ENCODE measurements around the gene SENP2.
"Not testable (repeated sequence)": the region's sequence is repeated elsewhere in the genome, so short reads cannot be mapped to it uniquely, and the experiment has no call there.

The SENP2 gene

DNA sequence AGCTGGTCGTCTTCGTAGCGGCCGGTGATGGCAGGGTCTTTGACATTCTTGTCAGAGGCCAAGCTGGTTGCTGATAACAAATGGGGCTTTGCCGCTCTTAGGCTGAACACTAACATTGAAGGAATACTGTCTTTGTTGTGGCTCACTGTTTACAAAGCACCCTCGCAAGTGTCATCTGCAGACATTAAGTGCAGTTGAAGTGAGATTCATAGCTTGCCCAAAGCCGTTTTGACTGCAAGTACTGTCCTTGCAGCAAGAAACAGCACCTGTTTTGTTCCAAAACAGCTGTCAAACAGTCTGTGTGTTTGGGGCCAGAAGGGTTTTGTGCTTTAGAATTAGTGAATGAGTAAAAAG is 568 bp downstream of the SENP2 start:
- no peak for DNase-seq (ENCODE audit: low spot score)

DNA sequence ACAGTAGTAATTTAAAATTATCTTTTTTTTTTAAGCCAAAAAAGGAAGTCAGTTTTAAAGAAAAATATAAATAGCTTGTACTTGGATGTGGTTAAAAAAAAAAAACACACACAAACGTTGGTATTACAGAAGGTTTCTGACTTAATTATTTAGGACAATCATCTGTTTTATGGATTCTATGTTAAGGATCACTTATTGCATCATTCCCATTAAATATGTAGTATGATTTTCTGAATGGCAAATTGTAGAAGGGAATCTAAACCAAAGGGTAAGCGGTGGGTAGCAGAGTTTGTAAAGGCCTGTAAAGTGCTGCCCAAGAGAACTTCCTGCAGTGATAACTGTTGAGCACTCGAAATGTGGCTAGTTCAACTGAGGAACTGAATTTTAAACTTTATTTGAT is 8.0 kb downstream of the SENP2 start:
- no peak for DNase-seq (ENCODE audit: low spot score)

DNA sequence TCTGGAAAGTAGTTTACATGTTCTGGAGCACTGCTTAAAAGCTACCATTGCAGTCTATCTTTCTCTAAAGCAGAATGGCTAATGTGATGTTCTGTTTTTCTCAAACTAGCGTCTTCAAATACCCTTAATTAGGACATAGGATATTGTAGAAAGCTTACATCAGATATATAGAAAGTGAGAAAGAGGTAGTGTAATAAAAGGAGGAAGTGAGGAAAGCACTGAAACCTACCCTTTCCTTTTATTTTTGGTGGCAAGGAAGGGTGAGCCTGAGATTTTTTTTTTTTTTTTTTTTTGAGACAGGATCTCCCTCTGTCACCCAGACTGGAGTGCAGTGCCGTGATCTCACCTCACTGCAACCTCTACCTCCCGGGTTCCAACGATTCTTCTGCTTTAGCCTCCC is 9.4 kb downstream of the SENP2 start:
- DNase-seq (ENCODE audit: low spot score): no peak

DNA sequence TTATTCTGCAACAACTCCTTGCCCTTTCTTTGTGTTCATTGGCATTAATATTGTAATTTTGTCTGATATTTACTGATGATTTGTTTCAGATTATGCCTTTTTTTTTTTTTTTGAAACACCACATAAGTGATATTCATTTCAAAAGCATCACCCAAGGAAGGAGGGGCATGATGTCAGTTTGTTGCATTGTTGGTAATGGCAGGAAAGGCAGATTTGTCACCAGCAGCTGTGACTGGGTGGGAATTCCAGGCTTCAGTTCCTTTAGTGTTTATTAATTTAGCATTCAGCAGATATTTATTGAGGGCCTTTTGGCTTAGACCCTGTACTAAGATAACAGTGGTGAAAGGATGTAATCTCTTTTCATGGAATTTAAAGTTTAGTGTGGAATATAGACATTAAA is 19.5 kb downstream of the SENP2 start:
- DNase-seq (ENCODE audit: low spot score): no peak

DNA sequence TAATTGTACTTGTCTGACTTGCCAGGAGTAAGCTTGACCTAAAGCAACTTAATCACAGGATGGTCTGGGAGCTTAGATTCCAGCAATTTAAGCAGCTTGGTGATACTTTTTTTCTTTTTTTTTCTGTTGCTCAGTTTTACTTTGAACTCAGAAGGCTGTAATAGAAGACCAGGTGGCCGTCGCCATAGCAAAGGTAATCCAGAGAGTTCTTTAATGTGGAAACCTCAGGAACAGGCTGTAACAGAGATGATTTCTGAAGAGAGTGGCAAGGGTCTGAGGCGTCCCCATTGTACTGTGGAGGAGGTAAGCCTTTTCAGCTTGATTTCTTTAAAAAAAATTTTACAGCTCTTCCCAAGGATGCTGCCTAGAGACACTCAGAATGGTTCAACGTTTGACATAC is 20.1 kb downstream of the SENP2 start:
- no peak for DNase-seq (ENCODE audit: low spot score)

DNA sequence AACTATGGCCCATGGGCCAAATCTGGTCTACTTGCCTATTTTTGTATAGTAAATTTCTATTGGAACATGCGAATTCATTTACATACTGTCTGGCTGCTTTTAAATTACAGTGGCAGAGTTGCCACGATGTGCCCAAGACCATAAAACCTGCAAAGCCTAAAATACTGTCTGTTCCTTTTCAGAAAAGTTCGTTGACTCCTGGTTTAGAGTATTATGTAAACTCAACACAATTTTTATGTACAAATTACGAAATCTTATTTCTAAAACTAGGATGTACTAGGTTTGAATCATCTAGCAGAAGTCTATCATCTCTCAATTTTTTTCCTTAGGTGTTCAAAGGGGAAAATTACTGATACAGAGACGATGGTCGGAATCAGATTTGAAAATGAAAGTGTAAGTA is 26.9 kb downstream of the SENP2 start:
- DNase-seq (ENCODE audit: low spot score): no peak

DNA sequence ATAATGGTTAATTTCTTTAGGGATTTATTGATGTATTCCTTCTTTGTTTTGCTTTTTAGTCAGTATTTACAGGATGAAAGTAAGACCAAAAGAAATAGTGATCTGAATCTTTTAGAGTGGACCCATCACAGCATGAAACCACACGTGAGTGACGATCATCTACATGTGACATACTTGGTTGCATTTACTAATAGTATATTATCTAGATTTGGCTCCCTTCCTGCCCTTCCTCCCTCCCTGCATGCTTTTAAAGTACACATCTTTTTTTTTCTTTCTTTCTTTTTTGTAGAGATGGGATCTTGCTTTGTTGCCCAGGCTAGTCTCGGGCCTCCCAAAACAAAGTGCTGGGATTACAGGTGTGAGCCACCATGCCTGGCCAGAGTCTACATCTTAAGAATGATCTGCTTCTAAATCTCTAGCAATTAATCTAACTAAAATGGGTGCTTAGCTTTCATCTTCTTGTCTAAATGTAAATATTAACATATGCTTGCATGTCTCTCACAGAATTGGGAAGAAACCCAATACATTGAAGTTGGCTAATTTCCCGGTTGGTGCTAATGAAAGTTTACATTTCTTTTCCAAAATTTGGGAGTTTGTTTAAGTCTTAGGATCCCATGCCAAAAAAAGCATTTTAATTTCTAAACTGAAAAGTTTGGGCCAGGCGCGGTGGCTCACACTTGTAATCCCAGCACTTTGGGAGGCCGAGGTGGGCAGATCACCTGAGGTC is 38.0 kb downstream of the SENP2 start:
- DNase-seq (ENCODE audit: low spot score): no peak

DNA sequence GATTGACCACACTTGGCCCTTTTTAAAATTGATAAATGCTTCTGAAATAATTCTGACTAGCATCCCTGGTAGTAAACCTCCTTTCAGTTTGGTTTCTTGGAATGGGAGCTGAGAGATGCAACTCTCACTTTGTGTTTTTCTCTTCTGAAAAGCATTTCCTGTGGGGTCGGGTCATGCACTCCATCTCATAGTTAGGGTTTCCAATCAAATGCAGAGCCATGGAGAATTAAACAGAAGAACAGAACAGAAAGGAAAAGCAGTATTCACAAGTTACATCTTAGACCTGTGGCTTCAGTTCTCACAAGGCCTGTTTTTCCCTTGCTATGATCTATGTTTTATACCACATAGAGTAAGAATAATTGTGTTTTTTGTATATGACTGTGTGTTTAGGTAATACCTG is 39.7 kb downstream of the SENP2 start:
- no peak for DNase-seq (ENCODE audit: low spot score)

DNA sequence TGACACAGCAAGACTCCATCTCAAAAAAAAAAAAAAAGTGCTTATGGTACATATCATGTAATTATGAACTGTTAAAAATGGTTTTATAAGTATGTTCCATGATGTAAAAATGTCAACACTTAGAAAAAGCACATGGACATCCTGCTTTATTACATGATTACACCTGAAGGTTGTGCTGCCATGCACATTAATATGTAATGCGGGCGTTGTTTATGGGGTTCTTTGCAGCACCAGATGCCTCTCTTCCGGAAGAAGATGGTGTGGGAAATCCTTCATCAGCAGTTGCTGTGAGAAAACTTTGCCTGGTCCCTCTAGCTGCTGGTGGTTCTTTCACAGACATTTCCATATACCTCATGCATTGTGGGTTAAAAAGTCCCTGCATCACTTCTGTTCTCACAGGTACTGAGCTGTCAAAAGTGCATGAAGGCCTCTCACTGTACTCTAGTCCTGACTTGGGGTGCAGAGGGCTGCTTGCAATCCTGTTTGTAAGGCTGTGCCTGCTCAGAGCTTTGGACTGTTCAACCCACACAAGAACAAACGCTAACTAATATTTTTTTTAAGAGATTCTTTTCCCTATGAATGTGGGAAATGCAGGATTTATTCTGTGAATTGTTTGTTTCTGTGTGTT is 43.6 kb downstream of the SENP2 start:
- no peak for DNase-seq (ENCODE audit: low spot score)

DNA sequence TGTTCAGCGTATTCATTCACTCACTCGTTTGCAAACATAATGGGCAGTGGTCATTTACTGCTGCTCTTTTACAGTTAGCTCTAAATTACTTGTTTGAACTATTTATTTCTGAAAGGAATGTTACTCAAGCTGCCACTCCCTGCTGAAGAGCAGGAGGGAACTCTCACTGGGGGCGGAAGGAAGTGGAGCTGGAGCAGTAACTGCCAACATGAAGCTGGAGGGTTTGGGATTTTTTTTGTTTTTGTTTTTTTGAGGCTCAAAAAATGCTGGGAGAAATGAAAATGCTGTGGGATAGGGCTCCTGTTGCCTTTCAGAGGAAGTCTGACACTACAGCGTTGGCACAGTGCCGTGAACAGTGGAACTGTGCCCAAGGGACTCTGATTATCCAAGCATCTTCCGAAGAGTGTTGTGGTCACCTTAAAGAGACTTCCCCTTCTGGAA is 44.1 kb downstream of the SENP2 start:
- peak; percentile 31 for DNase-seq (ENCODE audit: low spot score)

DNA sequence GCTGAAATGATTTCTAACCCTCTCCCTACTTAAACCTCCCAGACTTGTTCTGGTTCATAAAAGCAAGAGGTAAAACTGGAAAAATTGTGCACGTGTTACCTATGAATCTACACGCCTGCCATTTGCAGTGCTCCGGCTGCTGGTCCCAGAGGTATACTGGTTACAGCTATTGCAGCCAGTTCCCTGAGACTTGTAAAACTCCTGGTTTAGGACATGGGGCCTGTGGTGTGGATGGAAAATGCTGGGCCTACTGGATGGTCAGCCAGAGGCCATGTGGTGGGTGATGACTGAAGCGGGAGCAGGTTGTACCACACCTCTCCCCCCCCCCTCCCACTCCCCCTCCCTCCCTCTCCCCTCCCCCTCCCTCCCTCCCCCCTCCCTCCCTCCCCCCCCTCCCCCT is 45.0 kb downstream of the SENP2 start:
- DNase-seq (ENCODE audit: low spot score): no peak

DNA sequence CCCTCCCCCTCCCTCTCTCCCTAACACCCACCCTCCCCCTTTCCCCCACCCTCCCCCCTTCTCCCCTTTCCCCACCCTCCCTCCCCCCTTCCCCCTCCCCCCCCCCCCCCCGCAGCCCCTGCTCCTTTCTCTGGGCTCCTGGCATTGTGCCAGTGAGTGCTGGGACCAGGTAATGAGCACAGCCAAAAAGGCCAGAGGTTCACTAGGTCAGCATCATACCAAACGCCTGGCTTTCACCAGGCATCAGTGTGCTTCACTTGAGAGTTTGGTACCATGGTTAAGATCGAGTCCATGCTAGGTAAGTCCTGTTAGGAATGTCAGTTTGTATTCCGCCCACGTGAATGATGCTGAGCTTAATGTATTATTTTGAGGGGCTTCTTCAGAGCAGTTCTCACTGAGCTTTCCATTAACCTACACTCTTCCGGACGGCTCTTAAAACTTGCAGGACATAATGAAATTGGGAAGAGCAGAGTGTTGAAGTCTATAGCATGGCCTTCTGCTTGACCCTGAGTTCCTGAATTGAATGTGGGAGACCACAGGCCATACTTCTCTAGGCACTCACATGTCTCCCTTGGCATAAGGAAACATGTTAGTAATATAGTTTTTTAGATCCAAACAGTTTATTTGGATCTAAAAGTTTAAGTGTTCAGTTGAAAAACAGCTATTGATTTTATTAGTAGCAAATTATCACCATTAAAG is 45.6 kb downstream of the SENP2 start:
- DNase-seq (ENCODE audit: low spot score): no peak

DNA sequence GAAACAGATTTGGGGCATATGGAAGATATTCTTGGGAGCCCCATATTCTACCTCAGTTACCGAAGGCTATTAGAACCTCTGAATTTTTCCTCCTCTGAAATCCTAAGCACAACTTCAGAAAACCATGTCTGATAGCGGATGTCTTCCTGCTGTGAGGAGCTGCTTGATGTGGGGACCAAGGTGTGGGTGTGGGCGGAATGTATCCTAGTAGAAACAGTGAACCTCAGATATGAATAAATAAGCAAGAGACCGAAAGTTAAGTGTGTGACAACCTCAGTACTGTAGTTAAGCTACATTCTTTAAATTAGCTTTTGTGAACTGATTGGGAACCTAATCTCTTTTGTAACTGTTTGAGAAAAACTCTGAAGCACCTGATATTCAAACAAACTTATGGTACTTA is 46.9 kb downstream of the SENP2 start:
- DNase-seq (ENCODE audit: low spot score): no peak

DNA sequence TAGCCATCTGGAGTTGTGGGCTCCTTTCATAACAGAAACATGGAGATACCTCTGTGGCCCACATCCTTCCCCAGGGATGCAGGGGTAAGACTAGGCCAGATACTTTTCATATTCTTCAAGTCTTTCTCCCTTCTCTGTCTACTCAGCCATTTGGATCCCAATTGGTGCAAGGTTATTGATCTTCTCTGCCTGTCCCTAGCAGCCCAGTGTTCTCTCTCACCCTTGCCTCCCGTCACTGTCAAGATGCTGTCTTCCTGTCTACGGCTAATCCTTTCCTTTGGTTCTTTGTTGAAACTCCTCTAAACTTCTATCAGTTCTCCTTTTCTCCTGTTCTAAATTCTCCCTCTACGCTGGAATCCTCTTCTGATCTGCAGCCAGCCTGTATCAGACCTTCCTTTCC is 51.3 kb downstream of the SENP2 start:
- no peak for DNase-seq (ENCODE audit: low spot score)

DNA sequence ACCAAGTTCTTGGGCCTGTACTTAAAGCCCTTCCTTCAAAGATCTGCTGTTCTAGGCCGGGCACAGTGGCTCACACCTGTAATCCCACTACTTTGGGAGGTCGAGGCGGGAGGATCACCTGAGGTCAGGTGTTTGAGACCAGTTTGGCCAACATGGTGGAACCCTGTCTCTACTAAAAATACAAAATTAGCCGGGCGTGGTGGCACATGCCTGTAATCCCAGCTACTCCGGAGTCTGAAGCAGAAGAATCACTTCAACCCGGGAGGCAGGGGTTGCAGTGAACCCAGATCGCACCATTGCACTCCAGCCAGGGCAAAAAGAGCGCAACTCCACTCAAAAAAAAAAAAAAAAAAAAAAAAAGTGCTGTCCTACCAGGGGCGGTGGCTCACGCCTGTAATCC is 52.6 kb downstream of the SENP2 start:
- DNase-seq (ENCODE audit: low spot score): not testable (repeated sequence)

DNA sequence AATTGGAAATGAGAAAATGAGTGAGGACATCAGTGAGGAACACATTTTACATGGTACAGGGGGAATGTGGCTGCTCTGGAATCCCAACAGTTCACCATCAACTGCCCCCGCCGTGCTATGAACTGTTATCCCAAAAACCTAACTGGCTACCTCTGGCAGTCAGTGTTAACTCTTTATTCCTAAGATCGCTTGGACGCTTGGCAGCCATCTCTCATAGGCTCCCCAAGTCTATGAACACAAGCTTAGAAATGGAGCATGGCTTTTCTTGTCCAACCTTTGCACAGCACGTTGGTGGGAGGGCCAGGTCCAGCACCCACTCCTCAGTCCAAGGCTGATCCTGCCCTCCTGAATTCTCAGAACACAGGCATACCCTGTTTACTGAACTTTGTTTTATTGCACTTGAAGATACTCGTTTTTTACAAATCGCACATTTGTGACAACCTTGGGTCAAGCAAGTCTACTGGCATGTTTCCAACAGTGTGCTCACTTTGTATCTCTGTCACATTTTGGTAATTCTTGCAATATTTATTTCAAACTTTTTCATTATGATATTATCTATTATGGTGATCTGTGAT is 53.6 kb downstream of the SENP2 start:
- no peak for DNase-seq (ENCODE audit: low spot score)

DNA sequence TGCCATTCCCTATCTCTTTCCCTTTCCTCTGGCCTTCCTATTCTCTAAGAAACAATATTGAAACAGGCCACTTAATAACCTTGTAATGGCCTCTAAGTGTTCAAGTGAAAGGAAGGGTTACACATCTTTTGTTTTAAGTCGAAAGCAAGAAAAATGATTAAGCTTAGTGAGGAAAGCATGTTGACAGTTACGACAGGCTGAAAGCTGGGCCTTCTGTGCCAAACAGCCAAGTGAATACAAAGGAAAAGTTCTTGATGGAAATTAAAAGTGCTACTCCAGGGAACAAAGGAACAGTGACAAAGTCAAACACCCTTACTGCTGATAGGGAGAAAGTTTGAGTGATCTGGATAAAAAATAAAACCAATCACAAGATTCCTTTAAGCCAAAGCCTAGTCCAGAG is 54.2 kb downstream of the SENP2 start:
- DNase-seq (ENCODE audit: low spot score): no peak

DNA sequence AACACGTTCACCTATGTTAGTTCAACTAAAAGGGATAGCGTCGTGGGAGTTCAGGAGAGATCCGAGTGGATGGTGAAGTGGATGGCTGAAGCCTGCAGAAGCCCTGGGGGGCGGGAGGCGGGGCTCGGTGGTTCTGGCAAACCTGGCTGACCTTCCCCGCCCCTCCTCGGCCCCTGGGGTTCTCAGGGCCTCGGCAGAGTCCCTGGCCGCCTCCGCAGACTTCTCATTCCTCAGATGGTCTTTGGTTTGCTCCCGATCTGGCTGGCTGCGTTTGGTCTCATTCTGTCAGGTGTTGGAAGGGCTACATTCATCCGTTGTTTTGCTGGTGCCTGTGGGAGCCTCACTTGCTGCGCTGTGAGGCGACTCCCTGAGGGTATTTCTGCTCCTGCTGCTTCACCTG is 59.1 kb downstream of the SENP2 start:
- DNase-seq (ENCODE audit: low spot score): not testable (repeated sequence)

DNA sequence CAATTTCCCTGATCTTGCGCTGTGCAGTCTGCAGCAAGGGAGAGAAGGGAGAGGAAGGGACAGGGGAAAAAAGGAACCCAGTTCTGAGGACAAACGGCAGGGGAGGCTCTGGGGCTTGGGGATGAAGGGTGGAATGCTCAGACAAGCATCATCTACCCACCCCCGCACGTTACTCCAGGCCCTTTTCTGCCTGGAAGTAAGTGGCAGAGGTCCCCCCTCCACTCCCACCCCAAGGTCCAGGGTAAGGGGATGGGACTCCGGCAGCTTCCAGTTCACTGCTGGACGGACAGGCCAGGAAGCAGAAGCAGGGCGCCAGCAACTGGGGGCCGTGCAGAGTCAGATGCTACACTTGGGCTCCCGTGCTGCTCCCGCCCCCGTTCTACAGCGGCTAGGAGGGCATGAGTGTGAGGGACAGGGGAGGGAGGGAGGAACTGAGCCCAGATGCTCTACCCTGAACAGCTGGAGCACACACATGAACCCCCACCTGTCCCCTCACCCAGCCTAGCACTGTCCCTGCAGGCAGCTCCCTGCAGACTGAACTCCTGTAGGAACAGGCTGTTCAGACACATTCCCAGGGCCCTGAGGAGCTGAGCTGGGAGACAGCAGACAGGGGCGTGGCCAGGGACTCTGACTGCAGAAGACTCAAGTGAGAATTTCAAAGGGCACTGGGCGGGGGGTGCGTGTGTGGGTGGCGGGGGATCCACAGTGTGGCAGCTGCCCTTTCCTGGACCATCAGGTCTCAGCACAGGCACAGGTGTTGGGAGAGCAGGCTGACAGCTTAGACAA is 59.7 kb downstream of the SENP2 start:
- no peak for DNase-seq (ENCODE audit: low spot score)

DNA sequence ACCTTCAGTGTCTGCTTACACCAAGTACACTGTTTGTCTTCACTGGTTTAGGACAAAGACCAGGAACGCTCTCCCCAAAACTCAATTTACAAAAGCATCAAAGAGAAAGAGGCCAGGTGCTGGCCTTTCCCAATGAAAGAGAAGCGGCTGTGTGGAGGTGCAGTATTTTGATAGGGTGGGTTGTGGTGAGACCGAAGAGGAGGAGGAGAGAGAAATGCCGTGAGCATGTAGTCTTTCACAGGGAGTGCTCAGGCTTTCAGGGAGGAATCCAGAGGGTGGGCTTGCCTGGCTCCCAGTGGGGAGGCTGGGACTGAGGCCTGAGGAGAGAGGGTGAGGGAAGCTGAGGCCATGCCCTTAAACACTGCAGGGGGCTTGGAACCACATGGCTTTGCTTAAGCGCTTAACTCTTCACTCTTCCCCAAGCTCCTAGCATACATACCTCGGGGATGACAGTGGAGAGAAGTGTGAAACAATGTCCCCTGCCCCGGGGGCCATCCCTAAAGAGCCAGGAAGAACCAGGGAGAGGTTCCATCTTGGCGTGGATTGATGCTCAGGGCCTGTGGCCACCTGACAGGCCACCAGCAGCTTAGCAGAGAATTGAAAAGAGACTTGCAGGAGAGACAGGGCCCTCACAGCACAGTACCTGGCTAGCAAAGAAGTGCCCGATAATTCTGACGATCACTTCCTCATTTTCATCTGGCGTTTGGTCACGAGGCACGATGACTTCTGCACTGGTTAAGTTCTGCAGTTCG is 60.5 kb downstream of the SENP2 start:
- DNase-seq (ENCODE audit: low spot score): no peak

DNA sequence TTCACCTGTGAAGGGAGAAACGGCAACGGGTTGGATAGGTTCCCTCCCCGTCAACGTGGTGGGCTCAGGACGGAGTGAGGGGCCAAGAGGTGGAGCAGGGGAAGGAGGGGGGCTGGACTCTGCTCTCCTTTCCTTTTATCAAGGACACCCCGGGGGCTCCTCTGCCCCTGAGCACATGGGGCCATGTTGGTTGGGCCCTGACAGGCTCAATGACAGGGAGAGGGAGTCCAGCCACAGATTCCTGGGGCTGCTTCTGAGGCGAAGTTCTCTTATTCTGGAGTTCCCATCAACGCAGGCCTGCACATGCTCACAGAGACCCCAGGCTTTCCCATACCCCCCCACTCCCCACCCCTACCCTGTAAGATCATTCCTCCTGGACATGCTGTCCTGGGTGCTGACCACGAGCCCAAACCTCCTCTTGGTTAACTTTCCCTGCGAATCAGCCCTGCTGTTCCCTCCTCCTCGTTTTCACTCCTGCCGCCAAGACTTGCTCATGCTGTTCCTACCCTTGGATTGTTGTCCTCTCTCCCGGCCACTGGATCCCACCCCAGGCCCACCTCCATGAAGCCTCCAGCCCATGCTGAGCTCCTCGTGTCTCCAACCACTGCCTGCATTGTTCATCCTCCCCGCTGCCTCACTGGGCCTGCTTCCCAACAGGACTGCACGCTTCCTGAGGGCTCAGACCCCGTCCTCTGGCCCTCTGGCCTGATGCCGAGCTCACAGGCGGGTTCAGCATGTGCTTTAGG is 61.2 kb downstream of the SENP2 start:
- DNase-seq (ENCODE audit: low spot score): no peak

Measured in AG08396 (cell line).